ENCODE results near the gene LYPD6. TPM values are rescaled to one million over a fixed set of nuclear protein-coding genes. Genes with fewer than 3 reads are reported as not detected.
A peak's percentile ranks its signal among the peaks of the same experiment; 100 is the strongest.

Gene LYPD6
- total and polyA plus RNA-seq, 4 donors = 0.15 to 0.42 (median 0.23) TPM

GRCh38 chr2:149312039-149312438 lies 18.3 kb upstream of the LYPD6 start:
- Histone ChIP-seq H3K9ac (ENCODE audit: low read depth in 1 of 2, low read length in 2 of 2) (no peak overlapping the region), H3K27ac (ENCODE audit: low read depth in 1 of 2, low read length in 2 of 2) (no peak overlapping the region), H3K9me3 (ENCODE audit: control insufficient read depth in 4 of 4, low read length in 3 of 4) (no peaks in the 10 kb centered on the region), H3K27me3 (ENCODE audit: control insufficient read depth in 4 of 4, insufficient read depth in 4 of 4, low read length in 3 of 4) (no peaks in the 10 kb centered on the region), H3K4me3 (ENCODE audit: low read depth in 1 of 3, low read length in 3 of 3) (no peak overlapping the region), H3K36me3 (ENCODE audit: control insufficient read depth in 4 of 4, insufficient read depth in 3 of 4, low read depth in 1 of 4, low read length in 3 of 4) (no peaks in the 10 kb centered on the region), H3K4me1 (ENCODE audit: control insufficient read depth in 4 of 4, insufficient read depth in 4 of 4, low read length in 3 of 4) (no peaks in the 10 kb centered on the region)
- DNase-seq (ENCODE audit: low spot score) = no peak
- 79% methylated on average over 1 of the region's 1 CpG for WGBS
- TF ChIP-seq GABPA (IDR thresholded peaks at IDR 0.05 in 1 of 2, conservative IDR thresholded peaks at IDR 0.05 in 1 of 2) (no peak), NR2F2 (IDR thresholded peaks at IDR 0.05) (no peak), YY1 (IDR thresholded peaks at IDR 0.05) (no peak), ATF3 (IDR thresholded peaks at IDR 0.05) (no peak), MAX (IDR thresholded peaks at IDR 0.05) (no peak), FOXA2 (IDR thresholded peaks at IDR 0.05) (no peak), ZBTB33 (IDR thresholded peaks at IDR 0.05) (no peak), RXRA (IDR thresholded peaks at IDR 0.05) (no peak), REST (IDR thresholded peaks at IDR 0.05) (no peak), SP1 (IDR thresholded peaks at IDR 0.05) (no peak), EGR1 (IDR thresholded peaks at IDR 0.05; ENCODE audit: low read depth in 2 of 2) (no peak), JUND (IDR thresholded peaks at IDR 0.05) (no peak), HNF4G (IDR thresholded peaks at IDR 0.05) (no peak), RAD21 (IDR thresholded peaks at IDR 0.05) (no peak)
- TF ChIP-seq, protein P1, sequence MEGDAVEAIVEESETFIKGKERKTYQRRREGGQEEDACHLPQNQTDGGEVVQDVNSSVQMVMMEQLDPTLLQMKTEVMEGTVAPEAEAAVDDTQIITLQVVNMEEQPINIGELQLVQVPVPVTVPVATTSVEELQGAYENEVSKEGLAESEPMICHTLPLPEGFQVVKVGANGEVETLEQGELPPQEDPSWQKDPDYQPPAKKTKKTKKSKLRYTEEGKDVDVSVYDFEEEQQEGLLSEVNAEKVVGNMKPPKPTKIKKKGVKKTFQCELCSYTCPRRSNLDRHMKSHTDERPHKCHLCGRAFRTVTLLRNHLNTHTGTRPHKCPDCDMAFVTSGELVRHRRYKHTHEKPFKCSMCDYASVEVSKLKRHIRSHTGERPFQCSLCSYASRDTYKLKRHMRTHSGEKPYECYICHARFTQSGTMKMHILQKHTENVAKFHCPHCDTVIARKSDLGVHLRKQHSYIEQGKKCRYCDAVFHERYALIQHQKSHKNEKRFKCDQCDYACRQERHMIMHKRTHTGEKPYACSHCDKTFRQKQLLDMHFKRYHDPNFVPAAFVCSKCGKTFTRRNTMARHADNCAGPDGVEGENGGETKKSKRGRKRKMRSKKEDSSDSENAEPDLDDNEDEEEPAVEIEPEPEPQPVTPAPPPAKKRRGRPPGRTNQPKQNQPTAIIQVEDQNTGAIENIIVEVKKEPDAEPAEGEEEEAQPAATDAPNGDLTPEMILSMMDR (IDR thresholded peaks at IDR 0.05; ENCODE audit: low read depth, low read length, missing input control) = no peak

GRCh38 chr2:149313512-149313972 lies 16.8 kb upstream of the LYPD6 start:
- Histone ChIP-seq H3K4me3 (ENCODE audit: low read depth in 1 of 3, low read length in 3 of 3) (no peak overlapping the region), H3K9me3 (ENCODE audit: control insufficient read depth in 4 of 4, low read length in 3 of 4) (no peaks in the 10 kb centered on the region), H3K4me1 (ENCODE audit: control insufficient read depth in 4 of 4, insufficient read depth in 4 of 4, low read length in 3 of 4) (no peaks in the 10 kb centered on the region), H3K9ac (ENCODE audit: low read depth in 1 of 2, low read length in 2 of 2) (no peak overlapping the region), H3K27me3 (ENCODE audit: control insufficient read depth in 4 of 4, insufficient read depth in 4 of 4, low read length in 3 of 4) (no peaks in the 10 kb centered on the region), H3K27ac (ENCODE audit: low read depth in 1 of 2, low read length in 2 of 2) (no peak overlapping the region), H3K36me3 (ENCODE audit: control insufficient read depth in 4 of 4, insufficient read depth in 3 of 4, low read depth in 1 of 4, low read length in 3 of 4) (no peaks in the 10 kb centered on the region)
- TF ChIP-seq SP1 (IDR thresholded peaks at IDR 0.05) (no peak), TAF1 (conservative IDR thresholded peaks at IDR 0.05) (no peak), YY1 (IDR thresholded peaks at IDR 0.05) (no peak), JUND (IDR thresholded peaks at IDR 0.05) (no peak), EGR1 (IDR thresholded peaks at IDR 0.05; ENCODE audit: low read depth in 2 of 2) (no peak), HNF4A (conservative IDR thresholded peaks at IDR 0.05) (peak in 1 of 2 donors; percentile 8), NR2F2 (IDR thresholded peaks at IDR 0.05) (no peak), HNF4G (IDR thresholded peaks at IDR 0.05) (no peak), RAD21 (IDR thresholded peaks at IDR 0.05) (peak; percentile 65 to 81), GABPA (IDR thresholded peaks at IDR 0.05 in 1 of 2, conservative IDR thresholded peaks at IDR 0.05 in 1 of 2) (no peak), FOXA2 (IDR thresholded peaks at IDR 0.05) (no peak), MAX (IDR thresholded peaks at IDR 0.05) (no peak), FOXA1 (IDR thresholded peaks at IDR 0.05) (no peak)
- TF ChIP-seq, protein P1 (IDR thresholded peaks at IDR 0.05; ENCODE audit: low read depth, low read length, missing input control) = peak; percentile 60
- 16% methylated on average over 8 of the region's 8 CpGs for WGBS
- no peak for DNase-seq (ENCODE audit: low spot score)

Measured in liver (tissue), 9 donors.